Activated B cell treated with CpG ODN at 0.5 μM for 24 hours (primary cell): ENCODE results near the gene TOMM70. TPM values are rescaled to one million over a fixed set of nuclear protein-coding genes. Genes with fewer than 3 reads are reported as not detected.

Experiments used
- ATAC-seq: fragments of 200-7000 bp; cut with Tn5 transposase; one replicate; pipeline ENCODE4 v1.10.0; 2021; ENCODE audit warnings: low read depth, mild to moderate bottlenecking, moderate library complexity
- CTCF ChIA-PET: fragments of 350-600 bp; sonication (Branson Sonifier 250); formaldehyde crosslinking; loops from one replicate; lab custom pipeline; 2021; ENCODE audit warnings: antibody characterized with exemption; lab: Charles Lee
- POLR2A ChIA-PET: fragments of 350-600 bp; sonication (Branson Sonifier 250); formaldehyde crosslinking; loops from one replicate; lab custom pipeline; 2021; ENCODE audit warnings: antibody characterized with exemption; lab: Charles Lee
- DNase-seq: peaks from one replicate; pipeline ENCODE4 v3.0.0; 2022
- H3K27ac Mint-ChIP-seq: one replicate; pipeline ENCODE4 v1.8.0; 2020; ENCODE audit warnings: mixed read lengths
- H3K27me3 Mint-ChIP-seq: one replicate; pipeline ENCODE4 v1.8.0; 2021; ENCODE audit warnings: mixed read lengths
- H3K36me3 Mint-ChIP-seq: one replicate; pipeline ENCODE4 v1.8.0; 2021; ENCODE audit warnings: low read depth, mixed read lengths
- H3K4me1 Mint-ChIP-seq: one replicate; pipeline ENCODE4 v1.8.0; 2021; ENCODE audit warnings: mixed read lengths
- H3K4me3 Mint-ChIP-seq: one replicate; pipeline ENCODE4 v1.8.0; 2020; ENCODE audit warnings: mild to moderate bottlenecking, mixed read lengths
- H3K9me3 Mint-ChIP-seq: one replicate; pipeline ENCODE4 v1.8.0; 2020; ENCODE audit warnings: mixed read lengths
- intact Hi-C: fragments of 100-400 bp; cut with micrococcal nuclease; formaldehyde crosslinking; loops from one replicate; pipeline ENCODE4 v1.15.1; 2024
- total RNA-seq: library from RNA; stranded (reverse); gene quantifications from 2 replicates; pipeline ENCODE4 v1.2.3, GENCODE V29; 2022
- TF ChIP-seq, protein P1 (sequence below): fragments of 200-600 bp; IDR thresholded peaks from one replicate; pipeline ENCODE4 v1.8.0; 2022; ENCODE audit warnings: antibody characterized with exemption, mild to moderate bottlenecking

Gene TOMM70
- total RNA-seq, 1 donor from 2014 or later, result 37.3 TPM

DNA sequence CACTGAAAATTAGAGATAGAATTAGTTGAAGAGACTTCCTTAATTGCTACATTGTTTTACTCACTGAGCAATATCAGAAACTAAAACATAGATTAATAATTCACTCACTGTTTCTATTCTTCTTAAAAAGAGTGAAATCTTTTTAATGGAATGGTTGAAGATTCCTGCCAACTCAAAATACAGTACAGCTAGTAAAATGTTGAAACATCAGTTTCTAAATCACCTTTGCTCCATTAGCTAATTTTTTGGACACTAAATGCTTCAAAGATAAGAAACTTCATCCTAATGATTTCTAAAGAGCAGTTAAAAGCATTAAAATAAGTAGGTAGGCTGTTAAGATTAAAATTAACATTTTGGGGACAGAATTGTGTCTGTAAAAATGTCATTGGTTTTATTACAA lies 76.8 kb downstream of the TOMM70 start:
- TF ChIP-seq, protein P1, sequence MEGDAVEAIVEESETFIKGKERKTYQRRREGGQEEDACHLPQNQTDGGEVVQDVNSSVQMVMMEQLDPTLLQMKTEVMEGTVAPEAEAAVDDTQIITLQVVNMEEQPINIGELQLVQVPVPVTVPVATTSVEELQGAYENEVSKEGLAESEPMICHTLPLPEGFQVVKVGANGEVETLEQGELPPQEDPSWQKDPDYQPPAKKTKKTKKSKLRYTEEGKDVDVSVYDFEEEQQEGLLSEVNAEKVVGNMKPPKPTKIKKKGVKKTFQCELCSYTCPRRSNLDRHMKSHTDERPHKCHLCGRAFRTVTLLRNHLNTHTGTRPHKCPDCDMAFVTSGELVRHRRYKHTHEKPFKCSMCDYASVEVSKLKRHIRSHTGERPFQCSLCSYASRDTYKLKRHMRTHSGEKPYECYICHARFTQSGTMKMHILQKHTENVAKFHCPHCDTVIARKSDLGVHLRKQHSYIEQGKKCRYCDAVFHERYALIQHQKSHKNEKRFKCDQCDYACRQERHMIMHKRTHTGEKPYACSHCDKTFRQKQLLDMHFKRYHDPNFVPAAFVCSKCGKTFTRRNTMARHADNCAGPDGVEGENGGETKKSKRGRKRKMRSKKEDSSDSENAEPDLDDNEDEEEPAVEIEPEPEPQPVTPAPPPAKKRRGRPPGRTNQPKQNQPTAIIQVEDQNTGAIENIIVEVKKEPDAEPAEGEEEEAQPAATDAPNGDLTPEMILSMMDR, result no peak
- Mint-ChIP-seq H3K4me1 (no peaks in the 10 kb centered on the region), H3K27ac (no peak overlapping the region), H3K36me3 (peaks cover 42% of the 10 kb centered on the region), H3K4me3 (no peak overlapping the region), H3K9me3 (peaks cover 4% of the 10 kb centered on the region), H3K27me3 (no peaks in the 10 kb centered on the region)
- intact Hi-C loops, result no loop called here
- ATAC-seq (no peak), DNase-seq (no peak)
- POLR2A ChIA-PET, result no interaction called here
- CTCF ChIA-PET, result no interaction called here

DNA sequence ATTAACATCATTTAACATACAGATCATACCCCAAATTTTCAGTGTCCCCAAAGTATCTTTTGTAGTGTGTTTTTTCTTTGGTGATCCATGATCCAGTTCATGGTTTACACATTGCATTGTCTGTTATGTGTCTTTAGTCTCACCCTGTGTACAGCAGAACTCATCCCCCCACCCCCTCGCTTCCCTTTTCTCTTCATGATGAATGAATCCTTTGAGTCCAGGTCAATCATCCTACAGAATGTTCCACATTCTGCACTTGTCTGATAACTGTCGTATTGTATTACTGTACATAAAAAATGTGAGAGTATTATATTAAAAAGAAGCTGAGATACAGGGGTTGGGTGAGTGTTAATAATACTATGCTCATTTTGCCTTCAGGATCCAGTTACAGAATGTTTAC lies 80.9 kb downstream of the TOMM70 start:
- Mint-ChIP-seq H3K4me3 (no peak overlapping the region), H3K27ac (no peak overlapping the region), H3K36me3 (peaks cover 33% of the 10 kb centered on the region), H3K27me3 (no peaks in the 10 kb centered on the region), H3K4me1 (peaks cover 2% of the 10 kb centered on the region), H3K9me3 (no peaks in the 10 kb centered on the region)
- intact Hi-C loops, result no loop called here
- ChIA-PET CTCF (no interaction called here), POLR2A (interaction anchor here (0.7 kb wide), 1 partner anchor 12 kb away, joined by 8 read pairs; no protein-coding TSS in a partner anchor)
- ATAC-seq (no peak), DNase-seq (no peak)
- TF ChIP-seq, protein P1, result no peak

- Mint-ChIP-seq H3K36me3 (peaks cover 32% of the 10 kb centered on the region), H3K9me3 (no peaks in the 10 kb centered on the region), H3K4me1 (peaks cover 2% of the 10 kb centered on the region), H3K4me3 (no peak overlapping the region), H3K27me3 (no peaks in the 10 kb centered on the region), H3K27ac (no peak overlapping the region)
- ChIA-PET POLR2A (no interaction called here), CTCF (interaction anchor here (1.9 kb wide), 1 partner anchor 486 kb away, joined by 11 read pairs; no protein-coding TSS in a partner anchor)
- intact Hi-C loops, result no loop called here
- ATAC-seq (no peak), DNase-seq (no peak)
- TF ChIP-seq, protein P1, result no peak
Measured at GRCh38 chr3:100317912-100318311, 83.0 kb downstream of the TOMM70 start.

GRCh38 chr3:100316641-100317069 lies 84.2 kb downstream of the TOMM70 start:
- ChIA-PET CTCF (interaction anchor here (0.6 to 2.4 kb wide), 10 partner anchors 16 to 485 kb away, joined by 3 to 29 read pairs (median 3); no protein-coding TSS in a partner anchor), POLR2A (interaction anchor here (1.3 kb wide), 1 partner anchor 19 kb away, joined by 5 read pairs; no protein-coding TSS in a partner anchor)
- Mint-ChIP-seq H3K27ac (no peak overlapping the region), H3K36me3 (peaks cover 31% of the 10 kb centered on the region), H3K4me1 (peaks cover 2% of the 10 kb centered on the region), H3K9me3 (no peaks in the 10 kb centered on the region), H3K4me3 (no peak overlapping the region), H3K27me3 (no peaks in the 10 kb centered on the region)
- no peak for DNase-seq
- TF ChIP-seq, protein P1, result no peak
- intact Hi-C loops, result loop anchor here (1.0 kb wide), 5 partner anchors 19 to 1065 kb away; no protein-coding TSS in a partner anchor
- peak; percentile 68 for ATAC-seq

Other genes starting within 250 kb of the TOMM70 start
- 27.2 and 27.7 TPM in 2 replicates for gene TBC1D23, start 140.1 kb downstream of the TOMM70 start, total RNA-seq
- gene NIT2, start 66.3 kb downstream of the TOMM70 start, total RNA-seq, result 52.0 and 55.6 TPM in 2 replicates
- gene LNP1, start 450 bp upstream of the TOMM70 start, total RNA-seq, result 1.7 and 2.4 TPM in 2 replicates
- 0.10 and 0.13 TPM in 2 replicates for gene TMEM45A, start 91.5 kb upstream of the TOMM70 start, total RNA-seq
- gene ADGRG7, start 208.5 kb upstream of the TOMM70 start, total RNA-seq, result not detected in 2 replicates